ENCODE data around the gene GALNTL6.

DNA sequence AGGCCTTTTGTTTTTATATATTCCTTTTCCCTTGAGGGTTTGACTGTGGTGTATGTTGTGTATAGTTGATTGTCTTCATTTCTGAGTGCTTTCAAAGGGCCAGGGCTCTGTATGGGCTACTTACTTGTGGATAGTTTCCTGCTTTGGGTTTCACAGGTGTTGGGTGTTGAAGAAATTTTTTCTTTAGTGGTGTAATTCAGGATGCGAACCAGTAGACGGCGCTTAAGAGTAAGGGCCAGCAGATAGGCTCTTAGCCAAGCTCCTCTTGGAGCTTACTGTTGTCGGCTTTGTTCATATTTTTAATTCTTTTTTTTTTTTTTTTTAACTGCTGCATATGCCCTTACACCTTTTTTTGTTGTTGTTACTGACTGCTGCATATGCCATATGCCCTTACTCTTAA is 1079.1 kb downstream of the GALNTL6 start:
- peak; percentile 66 for TF ChIP-seq CTCF (conservative IDR thresholded peaks at IDR 0.05)
- TF ChIP-seq EZH2 (IDR thresholded peaks at IDR 0.05; ENCODE audit: low read depth): no peak
